A549 (cell line): Measurements from ENCODE around the gene PNP. TPM values are rescaled to one million over a fixed set of nuclear protein-coding genes. Genes with fewer than 3 reads are reported as not detected.
A peak's percentile ranks its signal among the peaks of the same experiment; 100 is the strongest.
"Not testable (repeated sequence)": the region's sequence is repeated elsewhere in the genome, so short reads cannot be mapped to it uniquely, and the experiment has no call there.

Experiments used
- ATAC-seq, 2 experiments: fragments of 200-7000 bp in 1 of 2; fragments of >200 bp in 1 of 2; cut with Nextera tagmentation in 1 of 2; cut with Tn5 transposase in 1 of 2; 3 replicates each; pipeline versions ENCODE4 v1.8.0 to v1.9.1; 2018 to 2020; ENCODE audit warnings: mild to moderate bottlenecking in 1 of 2, moderate library complexity in 1 of 2
- CTCF ChIA-PET: fragments of 300-600 bp; sonication (Branson Sonifier 250); formaldehyde crosslinking; extraction: SDS; loops from one replicate; lab custom pipeline; 2021; ENCODE audit warnings: antibody characterized with exemption, inconsistent platforms; lab: Yijun Ruan, JAX
- POLR2A ChIA-PET: fragments of 350-600 bp; formaldehyde crosslinking; extraction: SDS; loops from one replicate; lab custom pipeline; 2021; ENCODE audit warnings: antibody characterized with exemption, inconsistent platforms; lab: Yijun Ruan, JAX
- DNase-seq, 2 experiments: peaks; one replicate each; pipeline versions ENCODE4 v3.0.0 to v3.0.0-alpha.2; 2011 to 2016; ENCODE audit warnings: low read depth in 1 of 2, low spot score in 1 of 2
- FAIRE-seq: peaks from 2 replicates; lab custom pipeline; 2011; peaks lifted over from hg19 to GRCh38; lab: Jason Lieb, UNC
- H3K27ac ChIP-seq, 2 experiments: fragments of >200 bp; sonication (Bioruptor Twin); formaldehyde crosslinking; 3 replicates each; pipeline ENCODE4 v1.5.1; 2016 to 2017
- H3K4me1 ChIP-seq: fragments of >200 bp; sonication (Bioruptor Twin); formaldehyde crosslinking; 3 replicates; pipeline ENCODE4 v1.6.1; 2016
- H3K4me2 ChIP-seq: fragments of >200 bp; sonication (Bioruptor Twin); formaldehyde crosslinking; 3 replicates; pipeline ENCODE4 v1.6.1; 2016
- H3K4me3 ChIP-seq: fragments of >200 bp; sonication (Bioruptor Twin); formaldehyde crosslinking; 3 replicates; pipeline ENCODE4 v1.5.1; 2016
- H3K9me3 ChIP-seq: fragments of >200 bp; sonication (Bioruptor Twin); formaldehyde crosslinking; 3 replicates; pipeline ENCODE4 v1.6.1; 2016
- BHLHE40 ChIP-seq: IDR thresholded peaks from 2 replicates; pipeline ENCODE4 v1.6.1; 2012; ENCODE audit warnings: low read depth, low read length, inconsistent platforms
- CBX2 ChIP-seq: fragments of 200-600 bp; sonication (generic); IDR thresholded peaks from 2 replicates; pipeline ENCODE4 v1.6.1; 2016; ENCODE audit warnings: low read depth, mild to moderate bottlenecking, borderline replicate concordance
- CEBPB ChIP-seq, 2 experiments: fragments of >200 bp in 1 of 2; sonication (Bioruptor Twin) in 1 of 2; formaldehyde crosslinking in 1 of 2; IDR thresholded peaks; 2 replicates each; pipeline ENCODE4 v1.6.1; 2012 to 2016
- CHD2 ChIP-seq: fragments of 150-350 bp; IDR thresholded peaks from 2 replicates; pipeline ENCODE4 v1.6.1; 2014; ENCODE audit warnings: low read length; ENCODE audit not compliant: partially characterized antibody
- CHD4 ChIP-seq: fragments of 200-600 bp; sonication (generic); IDR thresholded peaks from 2 replicates; pipeline ENCODE4 v1.6.1; 2016; ENCODE audit warnings: antibody characterized with exemption, mild to moderate bottlenecking, borderline replicate concordance
- EHMT2 ChIP-seq: fragments of 200-600 bp; sonication (generic); IDR thresholded peaks from 2 replicates; pipeline ENCODE4 v1.6.1; 2016; ENCODE audit warnings: antibody characterized with exemption, low read depth, mild to moderate bottlenecking, moderate library complexity
- EP300 ChIP-seq, 2 experiments: fragments of >200 bp; sonication (Bioruptor Twin); formaldehyde crosslinking; IDR thresholded peaks; 2 replicates in 1 of 2; 3 replicates in 1 of 2; pipeline ENCODE4 v1.6.1; 2016 to 2017
- HOXB5 ChIP-seq: fragments of 250-450 bp; sonication (Bioruptor Pico); IDR thresholded peaks from 2 replicates; pipeline ENCODE4 v1.5.0; 2020; ENCODE audit warnings: mild to moderate bottlenecking, moderate library complexity
- MAFK ChIP-seq: fragments of 450-650 bp; IDR thresholded peaks from 2 replicates; pipeline ENCODE4 v1.6.1; 2014; ENCODE audit not compliant: partially characterized antibody
- NFE2L2 ChIP-seq: fragments of 150-350 bp; conservative IDR thresholded peaks from 2 replicates; pipeline ENCODE4 v1.6.1; 2014; ENCODE audit warnings: low read length
- NPAS2 ChIP-seq: fragments of 250-450 bp; sonication (Bioruptor Pico); IDR thresholded peaks from 2 replicates; pipeline ENCODE4 v1.8.0; 2022; ENCODE audit warnings: mild to moderate bottlenecking, moderate library complexity, borderline replicate concordance
- NR3C1 ChIP-seq: fragments of >200 bp; sonication (Bioruptor Twin); formaldehyde crosslinking; IDR thresholded peaks from 3 replicates; pipeline ENCODE4 v1.6.1; 2017
- PHF8 ChIP-seq: fragments of 200-600 bp; sonication (generic); IDR thresholded peaks from 2 replicates; pipeline ENCODE4 v1.6.1; 2016; ENCODE audit warnings: low read depth, mild to moderate bottlenecking, antibody characterized with exemption, moderate library complexity, borderline replicate concordance
- POLR2A ChIP-seq: IDR thresholded peaks from 2 replicates; pipeline ENCODE4 v1.6.1; 2012; ENCODE audit warnings: mild to moderate bottlenecking, low read length
- POLR2AphosphoS2 ChIP-seq: conservative IDR thresholded peaks from 2 replicates; pipeline ENCODE4 v1.6.1; 2012; ENCODE audit warnings: low read length, improper control_type of control experiment, inconsistent platforms
- SMC3 ChIP-seq: fragments of >200 bp; sonication (Bioruptor Twin); formaldehyde crosslinking; IDR thresholded peaks from 3 replicates; pipeline ENCODE4 v1.6.1; 2018; ENCODE audit warnings: inconsistent platforms
- TFCP2L1 ChIP-seq: fragments of 250-450 bp; sonication (Bioruptor Pico); IDR thresholded peaks from 2 replicates; pipeline ENCODE4 v1.5.0; 2021; ENCODE audit warnings: mild to moderate bottlenecking
- ZFP36 ChIP-seq: fragments of 450-650 bp; IDR thresholded peaks from 2 replicates; pipeline ENCODE4 v1.6.1; 2014; ENCODE audit warnings: borderline replicate concordance; ENCODE audit not compliant: partially characterized antibody
- ZSCAN20 ChIP-seq: fragments of 250-450 bp; sonication (Bioruptor Pico); IDR thresholded peaks from 2 replicates; pipeline ENCODE4 v1.8.0; 2022; ENCODE audit warnings: mild to moderate bottlenecking, moderate library complexity
- WGBS: methylation state at CpG from one replicate; pipeline ENCODE4 v1.1.6; 2017; ENCODE audit errors: missing lambda C conversion rate; 5-methylcytosine and 5-hydroxymethylcytosine counted together
- polyA plus RNA-seq, 4 experiments: library from polyadenylated mRNA; depleted of rRNA in 3 of 4; stranded (reverse); fragments of >200 nt; fragmentation: RNase III in 1 of 4; extraction: RNeasy Plus Mini Kit Qiagen cat#74134 plus additional on column Dnase treatment in 1 of 4; gene quantifications; 2 replicates in 3 of 4; 3 replicates in 1 of 4; pipeline ENCODE4 v1.2.3, GENCODE V29; 2011 to 2017
- TF ChIP-seq, protein P1 (sequence below): IDR thresholded peaks from 2 replicates; pipeline ENCODE4 v1.6.1; 2012
- TF ChIP-seq, protein P2 (sequence below): IDR thresholded peaks from 2 replicates; pipeline ENCODE4 v1.6.1; 2012; ENCODE audit warnings: low read depth, borderline replicate concordance

The PNP gene
- polyA plus RNA-seq, 2 of the 4 experiments (the other 2 are of a cell fraction): 95.9 to 111 TPM

DNA sequence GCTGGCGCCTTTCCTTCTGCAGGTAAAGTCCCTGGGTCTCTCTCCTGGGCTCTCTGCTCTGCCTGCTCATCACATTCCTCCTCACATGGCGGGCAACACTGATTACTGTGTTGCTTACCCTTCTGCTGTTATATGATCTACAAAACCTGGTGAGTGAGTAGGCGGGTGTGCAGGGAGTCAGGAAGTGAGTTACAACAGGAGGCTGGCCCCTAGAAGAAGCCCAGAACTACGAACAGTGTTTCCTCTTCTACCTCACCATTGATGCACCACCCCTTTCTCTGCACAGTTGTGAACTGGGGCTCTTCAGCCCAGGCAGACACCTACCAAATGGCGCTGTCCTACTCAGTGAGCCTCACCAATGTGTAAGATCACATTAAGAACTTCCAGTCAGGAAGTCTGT is 28.3 kb upstream of the PNP start:
- no peak overlapping the region for H3K4me3 ChIP-seq
- H3K4me2 ChIP-seq: no peak overlapping the region
- no peaks in the 10 kb centered on the region for H3K4me1 ChIP-seq
- FAIRE-seq (no peak), DNase-seq (no peak)
- CTCF ChIA-PET: interaction anchor here (0.8 to 1.1 kb wide), 3 partner anchors 9 to 73 kb away, joined by 3 to 4 read pairs (median 3); no protein-coding TSS in a partner anchor
- POLR2A ChIA-PET: no interaction called here
- TF ChIP-seq POLR2AphosphoS2: no peak
- TF ChIP-seq TFCP2L1: no peak
- TF ChIP-seq PHF8: no peak
- TF ChIP-seq ZFP36: no peak
- TF ChIP-seq ZSCAN20 (CRISPR knock-in tag): no peak
- TF ChIP-seq, protein P1, sequence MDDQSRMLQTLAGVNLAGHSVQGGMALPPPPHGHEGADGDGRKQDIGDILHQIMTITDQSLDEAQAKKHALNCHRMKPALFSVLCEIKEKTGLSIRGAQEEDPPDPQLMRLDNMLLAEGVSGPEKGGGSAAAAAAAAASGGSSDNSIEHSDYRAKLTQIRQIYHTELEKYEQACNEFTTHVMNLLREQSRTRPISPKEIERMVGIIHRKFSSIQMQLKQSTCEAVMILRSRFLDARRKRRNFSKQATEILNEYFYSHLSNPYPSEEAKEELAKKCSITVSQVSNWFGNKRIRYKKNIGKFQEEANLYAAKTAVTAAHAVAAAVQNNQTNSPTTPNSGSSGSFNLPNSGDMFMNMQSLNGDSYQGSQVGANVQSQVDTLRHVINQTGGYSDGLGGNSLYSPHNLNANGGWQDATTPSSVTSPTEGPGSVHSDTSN: no peak
- TF ChIP-seq BHLHE40: no peak
- no peak for TF ChIP-seq NR3C1
- TF ChIP-seq CEBPB (IDR thresholded peaks at IDR 0.05): no peak
- no peak for TF ChIP-seq HOXB5 (CRISPR knock-in tag)
- no peak for TF ChIP-seq EP300 (IDR thresholded peaks at IDR 0.05)
- TF ChIP-seq CHD4: no peak
- TF ChIP-seq NFE2L2: no peak
- TF ChIP-seq, protein P2, sequence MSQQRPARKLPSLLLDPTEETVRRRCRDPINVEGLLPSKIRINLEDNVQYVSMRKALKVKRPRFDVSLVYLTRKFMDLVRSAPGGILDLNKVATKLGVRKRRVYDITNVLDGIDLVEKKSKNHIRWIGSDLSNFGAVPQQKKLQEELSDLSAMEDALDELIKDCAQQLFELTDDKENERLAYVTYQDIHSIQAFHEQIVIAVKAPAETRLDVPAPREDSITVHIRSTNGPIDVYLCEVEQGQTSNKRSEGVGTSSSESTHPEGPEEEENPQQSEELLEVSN: no peak
- no peak for TF ChIP-seq NPAS2
- no peak for TF ChIP-seq SMC3
- no peak for TF ChIP-seq EHMT2
- TF ChIP-seq POLR2A: no peak
- TF ChIP-seq, all 56 proteins: peak for 0
- peak in 1 of 2 experiments; percentile 47; a peak in 3 of 6 replicates for ATAC-seq
- H3K27ac ChIP-seq: no peak overlapping the region
- no peaks in the 10 kb centered on the region for H3K9me3 ChIP-seq
- WGBS: 73% methylated on average over 5 of the region's 5 CpGs

DNA sequence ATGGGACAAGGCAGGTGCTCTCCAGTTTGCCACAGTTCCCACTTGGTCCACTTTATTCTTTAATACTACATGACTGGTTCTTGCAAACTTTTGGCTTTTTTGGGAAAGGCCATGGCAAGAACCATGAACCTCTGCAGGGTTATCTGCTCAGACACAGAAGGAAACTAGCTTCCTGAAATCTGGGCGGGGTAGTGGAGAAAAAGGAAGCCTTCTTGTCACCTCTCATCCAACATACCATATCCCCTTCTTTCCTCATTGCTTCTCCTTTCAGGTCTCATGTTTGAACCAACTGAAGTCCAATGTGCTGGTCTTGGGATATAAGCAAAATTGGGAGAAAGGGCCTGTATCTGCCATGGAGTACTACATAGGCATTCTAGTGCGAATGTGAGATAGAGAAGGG is 27.7 kb upstream of the PNP start:
- DNase-seq (no peak), FAIRE-seq (no peak), ATAC-seq (no peak)
- WGBS: 94% methylated on average over 2 of the region's 2 CpGs
- Histone ChIP-seq H3K4me3 (no peak overlapping the region), H3K27ac (no peak overlapping the region), H3K4me2 (no peak overlapping the region), H3K4me1 (no peaks in the 10 kb centered on the region), H3K9me3 (no peaks in the 10 kb centered on the region)
- no peak for TF ChIP-seq ZFP36
- ChIA-PET CTCF (interaction anchor here (0.9 to 1.1 kb wide), 2 partner anchors 23 to 73 kb away, joined by 3 read pairs; no protein-coding TSS in a partner anchor), POLR2A (interaction anchor here (0.6 kb wide), 1 partner anchor 24 kb away, joined by 4 read pairs; no protein-coding TSS in a partner anchor)

DNA sequence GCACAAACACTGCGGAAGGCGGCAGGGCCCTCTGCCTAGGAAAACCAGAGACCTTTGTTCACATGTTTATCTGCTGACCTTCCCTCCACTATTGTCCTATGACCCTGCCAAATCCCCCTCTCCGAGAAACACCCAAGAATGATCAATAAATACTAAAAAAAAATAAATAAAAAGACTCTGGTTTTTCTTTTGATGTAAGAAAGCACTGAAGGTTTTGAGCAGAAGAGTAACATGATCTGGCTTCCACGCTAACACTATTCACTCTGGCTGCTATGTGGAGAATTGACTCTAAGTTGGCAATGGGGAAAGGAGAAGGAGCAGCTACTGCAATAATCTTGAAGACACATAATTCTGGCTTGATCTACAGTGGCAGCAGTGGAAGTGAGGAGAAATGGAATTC is 25.6 kb upstream of the PNP start:
- H3K27ac ChIP-seq, H3K9me3 ChIP-seq, POLR2A ChIA-PET, H3K4me1 ChIP-seq, CTCF ChIA-PET, FAIRE-seq, H3K4me3 ChIP-seq, ATAC-seq, H3K4me2 ChIP-seq, DNase-seq: not testable (repeated sequence)
- WGBS: 73% methylated on average over 3 of the region's 4 CpGs

DNA sequence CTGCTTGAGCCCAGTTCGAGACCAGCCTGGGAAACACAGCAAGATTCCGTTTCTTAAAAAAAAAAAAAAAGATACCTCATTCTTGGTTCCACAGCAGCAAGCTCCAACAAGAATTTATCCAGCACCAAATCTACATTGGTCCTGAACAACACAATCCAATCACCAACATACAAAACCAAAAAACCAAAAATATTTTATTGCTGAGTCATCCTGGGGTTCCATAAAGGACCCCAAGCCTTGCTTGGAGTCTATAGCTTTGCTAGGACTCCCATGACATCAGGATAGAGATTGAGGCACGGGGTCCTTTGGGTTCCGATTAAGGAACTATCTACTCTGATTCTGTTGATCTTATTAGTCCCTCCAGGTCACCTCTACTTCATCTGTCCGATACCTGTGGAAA is 22.3 kb upstream of the PNP start:
- 96% methylated on average over 5 of the region's 5 CpGs for WGBS

DNA sequence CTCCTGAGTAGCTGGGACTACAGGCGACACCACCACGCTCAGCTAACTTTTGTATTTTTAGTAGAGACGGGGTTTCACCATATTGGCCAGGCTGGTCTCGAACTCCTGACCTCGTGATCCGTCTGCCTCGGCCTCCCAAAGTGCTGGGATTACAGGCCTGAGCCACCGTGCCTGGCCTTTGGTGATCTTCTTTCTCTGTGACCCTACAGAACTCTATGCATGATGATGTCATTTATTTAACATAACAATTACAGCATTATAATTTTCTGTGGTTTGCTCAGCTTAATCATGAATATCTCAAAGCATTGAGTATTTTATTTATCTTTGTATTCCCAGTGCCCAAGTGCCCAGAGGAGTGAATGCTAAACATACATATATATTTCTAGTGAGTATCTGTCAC is 16.4 kb upstream of the PNP start:
- DNase-seq, ATAC-seq, H3K4me3 ChIP-seq, FAIRE-seq, H3K27ac ChIP-seq, H3K9me3 ChIP-seq: not testable (repeated sequence)
- CTCF ChIA-PET: interaction anchor here (0.8 to 1.3 kb wide), 4 partner anchors 21 to 614 kb away, joined by 3 to 4 read pairs (median 3); no protein-coding TSS in a partner anchor
- POLR2A ChIA-PET: interaction anchor here (0.7 kb wide), 1 partner anchor 40 kb away, joined by 4 read pairs; no protein-coding TSS in a partner anchor
- WGBS: 91% methylated on average over 8 of the region's 8 CpGs
- Histone ChIP-seq H3K4me2 (peak overlapping the region; percentile 93; the same call in 2 of the 3 replicates), H3K4me1 (peaks cover 18% of the 10 kb centered on the region; the same call in 2 of the 3 replicates)

More for the DNA sequence above, 22.3 kb upstream of the PNP start:
- Histone ChIP-seq H3K4me2 (no peak overlapping the region), H3K27ac (peak overlapping the region in 1 of 2 experiments; percentile 54; a peak in 3 of 6 replicates), H3K4me1 (no peaks in the 10 kb centered on the region), H3K4me3 (no peak overlapping the region), H3K9me3 (no peaks in the 10 kb centered on the region)
- ATAC-seq (no peak), FAIRE-seq (no peak), DNase-seq (no peak)
- CTCF ChIA-PET: interaction anchor here (1.0 to 1.4 kb wide), 2 partner anchors 13 to 17 kb away, joined by 3 to 4 read pairs; no protein-coding TSS in a partner anchor
- POLR2A ChIA-PET: interaction anchor here (1.1 to 1.4 kb wide), 2 partner anchors 9 kb away, joined by 3 to 4 read pairs; partner anchors contain the start of gene APEX1
- TF ChIP-seq, protein P2: no peak
- no peak for TF ChIP-seq CHD2
- no peak for TF ChIP-seq CBX2
- no peak for TF ChIP-seq NR3C1
- TF ChIP-seq NFE2L2: peak; percentile 97
- peak; percentile 87 for TF ChIP-seq MAFK
